ENCODE measurements around the gene EEF2K.
A peak's percentile ranks its signal among the peaks of the same experiment; 100 is the strongest.
"Not testable (repeated sequence)": the region's sequence is repeated elsewhere in the genome, so short reads cannot be mapped to it uniquely, and the experiment has no call there.

The EEF2K gene

DNA sequence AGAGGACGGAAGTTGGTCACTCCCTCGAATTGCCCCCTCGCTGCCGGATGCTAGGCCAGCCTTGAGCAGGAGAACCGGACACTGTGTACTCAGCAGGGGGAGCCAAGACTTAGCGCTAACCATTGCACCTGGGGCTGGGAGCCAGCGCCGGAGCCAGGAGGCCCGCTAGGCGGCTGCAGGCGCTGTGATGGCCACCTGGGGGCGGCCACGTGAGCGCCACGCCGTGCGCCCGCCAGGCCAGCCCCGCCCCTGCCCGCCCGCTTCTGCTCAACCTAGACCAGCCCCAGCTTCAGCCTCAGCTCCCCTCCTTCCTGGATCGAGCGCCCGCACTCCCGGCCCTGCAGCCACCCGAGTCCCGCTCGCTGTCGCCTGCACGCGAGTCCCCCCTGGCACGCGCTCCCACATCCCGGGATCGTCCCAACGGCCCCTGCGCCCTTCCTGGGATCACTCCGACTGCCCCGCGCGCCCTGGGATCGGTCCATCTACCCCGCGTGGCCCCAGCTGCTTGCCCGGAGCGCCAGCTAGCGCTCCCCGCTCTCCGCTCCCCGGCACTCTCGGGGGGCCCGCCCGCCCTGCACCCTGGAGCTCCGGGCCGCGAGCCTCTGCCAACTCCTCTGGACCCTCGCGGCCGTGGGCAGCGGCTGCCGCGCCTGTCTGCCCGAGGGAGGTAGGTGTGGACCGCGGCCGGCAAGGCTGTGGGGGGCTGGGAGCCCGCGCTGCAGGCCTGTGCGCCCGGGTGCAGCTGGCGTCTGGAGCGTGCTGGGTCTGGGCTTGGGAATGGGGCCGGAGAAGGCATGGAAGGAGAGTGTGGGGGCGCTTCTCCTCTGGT lies at the start of gene EEF2K:
TSS of gene EEF2K (plus strand) at position 266 of the 829 bp plus-strand sequence. CDS start 19,452 bp downstream, outside the sequence.
- peak; percentile 81 for DNase-seq

DNA sequence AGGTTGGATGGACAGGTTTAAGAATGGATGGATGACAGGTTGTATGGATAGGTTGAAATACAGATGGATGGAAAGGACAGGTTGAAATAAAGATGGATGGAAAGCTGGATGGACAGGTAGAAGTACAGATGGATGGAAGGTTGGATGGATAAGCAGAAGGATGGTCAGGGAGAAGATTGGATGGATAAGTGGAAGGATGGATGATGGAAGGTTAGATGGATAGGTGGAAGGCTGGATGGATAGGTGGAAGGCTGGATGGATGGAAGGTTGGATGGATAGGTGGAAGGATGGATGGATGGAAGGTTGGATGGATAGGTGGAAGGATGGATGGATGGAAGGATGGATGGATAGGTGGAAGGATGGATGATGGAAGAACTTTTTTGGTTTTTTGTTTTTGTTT lies 44.7 kb upstream of the EEF2K start:
- DNase-seq, result no peak

DNA sequence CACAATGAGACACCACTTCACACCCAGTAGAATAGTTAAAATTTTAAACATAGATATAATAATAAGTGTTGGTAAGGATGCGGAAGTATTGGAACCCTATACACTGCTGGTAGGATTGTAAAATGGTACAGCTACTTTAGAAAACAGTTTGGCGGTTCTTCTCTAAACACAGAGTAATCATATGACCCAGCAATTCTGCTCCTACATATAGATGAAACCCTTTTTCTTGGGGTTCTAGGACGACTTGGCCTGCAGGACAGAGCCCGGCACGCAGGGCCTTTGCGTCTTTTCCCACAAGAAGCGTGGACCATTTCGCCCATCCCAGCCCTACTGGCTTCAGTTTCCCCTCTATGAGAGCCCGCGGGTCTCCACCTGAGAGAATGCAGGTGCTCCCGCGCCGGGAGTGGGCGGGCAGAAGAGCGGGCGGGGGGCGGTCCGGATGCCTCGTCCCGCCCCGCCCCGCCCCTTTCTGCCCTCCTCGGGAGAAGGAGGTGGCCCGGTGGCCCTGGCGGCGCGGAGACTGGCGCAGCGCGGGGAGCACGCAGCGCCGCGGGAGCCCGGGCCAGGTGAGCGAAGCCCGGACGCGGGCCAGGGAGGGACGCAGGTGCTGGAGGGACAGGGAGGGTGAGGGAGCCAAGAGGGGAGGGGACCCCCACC lies 44.0 kb upstream of the EEF2K start, which contains the start of gene SDR42E2:
TSS of gene SDR42E2 (plus strand) at position 508 of the 657 bp plus-strand sequence. CDS start 3,077 bp downstream, outside the sequence.
- DNase-seq, result peak; percentile 58

DNA sequence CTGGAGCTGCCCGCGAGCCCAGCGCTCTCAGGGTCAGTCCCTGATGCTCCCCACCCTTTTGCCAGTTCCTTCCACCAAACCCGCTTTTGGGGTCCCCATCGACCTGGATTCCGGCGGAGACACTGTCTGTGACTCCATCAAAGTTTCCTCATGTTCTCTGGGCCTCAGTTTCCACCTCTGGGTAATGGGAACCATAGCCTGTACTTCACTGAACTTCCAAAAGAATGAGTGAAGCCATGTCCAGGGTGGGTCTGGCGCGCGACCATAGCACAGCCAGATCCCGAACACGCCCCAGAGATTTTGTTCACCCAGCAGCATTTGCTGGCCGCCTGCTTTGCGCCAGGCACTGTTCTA lies 43.4 kb upstream of the EEF2K start:
- no peak for DNase-seq

DNA sequence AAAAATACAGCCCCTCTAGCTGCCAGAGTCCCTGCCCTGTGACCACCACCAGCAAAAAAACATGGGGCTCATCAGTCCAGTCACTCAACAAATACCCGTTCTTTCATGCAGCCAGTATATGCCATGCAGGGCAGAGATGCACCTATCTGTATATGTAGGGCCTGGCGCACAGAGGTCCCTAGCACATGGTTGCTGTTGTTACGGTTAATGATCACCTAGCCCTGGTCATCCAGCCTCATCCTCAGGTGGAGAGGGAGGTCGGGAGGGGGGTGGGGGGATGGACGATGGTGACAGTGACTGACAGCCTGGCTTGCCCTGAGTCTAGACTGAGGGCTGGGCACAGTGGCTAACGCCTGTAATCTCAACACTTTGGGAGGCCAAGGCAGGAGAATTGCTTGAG lies 42.3 kb upstream of the EEF2K start:
- DNase-seq, result no peak

DNA sequence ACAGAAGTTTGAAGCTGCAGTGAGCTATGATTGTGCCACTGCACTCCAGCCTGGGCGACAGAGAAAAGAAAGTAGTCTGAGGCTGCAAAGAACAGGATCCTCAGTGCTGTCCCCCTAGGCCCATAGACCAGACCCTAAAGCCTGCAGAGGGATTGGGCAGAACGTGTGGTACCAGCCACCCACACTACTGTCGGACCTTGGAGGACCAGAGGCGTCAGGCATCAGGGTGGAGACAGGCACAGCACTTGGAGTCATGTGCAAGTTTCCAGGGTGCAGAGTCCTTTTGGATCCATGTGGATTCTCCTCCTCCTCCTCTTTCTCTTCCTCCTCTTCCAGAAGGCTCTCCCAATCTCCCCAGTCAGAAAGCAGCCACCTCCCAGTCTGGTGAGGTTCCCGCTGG lies 41.6 kb upstream of the EEF2K start:
- DNase-seq, result no peak

DNA sequence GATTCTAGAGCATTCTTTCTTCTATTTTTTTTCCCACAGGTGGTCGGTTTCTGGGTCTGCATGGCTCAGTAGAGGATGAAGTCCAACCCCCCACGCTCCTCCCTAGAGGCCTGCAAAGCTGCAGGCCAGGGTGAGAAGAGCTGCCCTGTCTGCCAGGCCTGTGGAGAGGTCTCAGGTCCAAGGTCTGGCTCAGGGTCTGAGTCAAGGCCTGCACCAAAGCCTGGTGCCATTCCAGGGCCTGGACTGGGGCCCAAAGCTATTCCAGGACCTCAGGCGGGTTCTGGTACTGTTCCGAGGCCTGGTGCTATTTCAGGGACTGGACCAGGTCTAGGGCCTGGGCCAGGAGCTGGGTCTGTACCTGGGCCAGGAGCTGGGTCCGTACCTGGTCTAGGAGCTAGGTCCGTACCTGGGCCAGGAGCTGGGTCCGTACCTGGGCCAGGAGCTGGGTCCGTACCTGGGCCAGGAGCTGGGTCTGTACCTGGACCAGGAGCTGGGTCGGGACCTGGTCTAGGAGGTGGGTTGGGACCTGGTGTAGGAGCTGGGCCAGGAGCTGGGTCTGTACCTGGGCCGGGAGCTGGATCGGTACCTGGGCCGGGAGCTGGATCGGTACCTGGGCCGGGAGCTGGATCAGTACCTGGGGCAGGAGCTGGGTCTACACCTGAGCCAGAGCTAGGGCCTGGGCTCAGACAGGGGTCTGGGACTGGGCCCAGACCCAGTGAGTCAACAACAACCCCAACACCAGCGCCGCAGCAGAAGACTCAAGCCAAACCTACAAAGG lies 40.4 kb upstream of the EEF2K start:
- no peak for DNase-seq

DNA sequence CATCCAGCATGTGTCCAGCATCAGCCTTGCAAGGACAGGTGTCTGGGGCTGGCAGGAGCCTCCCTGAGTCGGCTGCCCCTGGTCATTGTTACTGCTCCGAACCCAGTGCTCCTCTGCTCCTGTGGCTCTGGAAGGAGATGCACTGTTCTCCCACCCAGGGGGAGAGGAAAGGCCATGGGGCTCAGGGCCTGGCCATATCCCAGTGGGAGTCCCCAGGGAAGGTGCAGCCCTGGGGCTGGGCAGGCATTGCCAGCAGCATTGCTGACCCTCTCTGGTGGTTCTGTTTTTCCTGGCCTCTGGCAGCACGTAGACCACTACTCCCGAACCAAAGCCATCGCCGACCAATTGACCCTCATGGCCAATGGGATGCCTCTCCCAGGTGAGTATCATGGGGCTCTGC lies 34.1 kb upstream of the EEF2K start:
- no peak for DNase-seq

DNA sequence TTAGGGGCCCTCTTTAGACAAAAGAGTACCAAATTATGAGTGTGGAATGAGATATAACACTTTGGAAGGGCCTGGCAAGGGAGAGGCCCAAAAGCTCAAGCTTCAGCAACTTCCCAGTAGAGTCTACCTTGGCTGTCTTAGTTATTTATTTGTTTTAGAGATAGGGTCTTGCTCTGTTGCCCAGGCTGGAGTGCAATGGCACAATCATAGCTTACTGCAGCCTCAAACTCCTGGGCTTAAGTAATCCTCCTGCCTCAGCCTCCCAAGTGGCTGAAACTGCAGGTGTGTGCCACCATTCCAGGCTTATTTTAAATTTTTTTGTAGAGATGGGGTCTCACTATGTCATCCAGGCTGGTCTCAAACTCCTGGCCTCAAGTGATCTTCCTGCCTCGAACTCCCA lies 33.4 kb upstream of the EEF2K start:
- not testable (repeated sequence) for DNase-seq

DNA sequence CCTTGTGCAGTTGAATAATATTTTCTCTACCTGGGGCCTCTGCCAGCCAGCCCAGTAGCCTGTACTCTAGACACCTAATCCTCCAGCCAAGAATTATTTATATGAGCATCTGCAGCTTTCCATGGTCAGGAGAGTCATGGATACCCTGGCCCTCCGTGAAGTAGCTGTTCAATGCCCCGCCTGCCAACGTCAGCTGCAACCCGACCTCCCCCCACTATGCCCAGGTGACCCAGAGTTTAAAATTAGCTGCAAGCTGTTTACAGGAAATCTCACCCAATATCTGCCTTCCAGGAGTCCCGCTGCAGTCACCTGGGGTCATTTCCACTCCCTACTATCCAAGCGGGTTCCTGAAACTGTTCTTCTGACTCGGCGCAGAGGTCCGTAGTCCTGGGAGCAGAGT lies 31.4 kb upstream of the EEF2K start:
- DNase-seq, result no peak

DNA sequence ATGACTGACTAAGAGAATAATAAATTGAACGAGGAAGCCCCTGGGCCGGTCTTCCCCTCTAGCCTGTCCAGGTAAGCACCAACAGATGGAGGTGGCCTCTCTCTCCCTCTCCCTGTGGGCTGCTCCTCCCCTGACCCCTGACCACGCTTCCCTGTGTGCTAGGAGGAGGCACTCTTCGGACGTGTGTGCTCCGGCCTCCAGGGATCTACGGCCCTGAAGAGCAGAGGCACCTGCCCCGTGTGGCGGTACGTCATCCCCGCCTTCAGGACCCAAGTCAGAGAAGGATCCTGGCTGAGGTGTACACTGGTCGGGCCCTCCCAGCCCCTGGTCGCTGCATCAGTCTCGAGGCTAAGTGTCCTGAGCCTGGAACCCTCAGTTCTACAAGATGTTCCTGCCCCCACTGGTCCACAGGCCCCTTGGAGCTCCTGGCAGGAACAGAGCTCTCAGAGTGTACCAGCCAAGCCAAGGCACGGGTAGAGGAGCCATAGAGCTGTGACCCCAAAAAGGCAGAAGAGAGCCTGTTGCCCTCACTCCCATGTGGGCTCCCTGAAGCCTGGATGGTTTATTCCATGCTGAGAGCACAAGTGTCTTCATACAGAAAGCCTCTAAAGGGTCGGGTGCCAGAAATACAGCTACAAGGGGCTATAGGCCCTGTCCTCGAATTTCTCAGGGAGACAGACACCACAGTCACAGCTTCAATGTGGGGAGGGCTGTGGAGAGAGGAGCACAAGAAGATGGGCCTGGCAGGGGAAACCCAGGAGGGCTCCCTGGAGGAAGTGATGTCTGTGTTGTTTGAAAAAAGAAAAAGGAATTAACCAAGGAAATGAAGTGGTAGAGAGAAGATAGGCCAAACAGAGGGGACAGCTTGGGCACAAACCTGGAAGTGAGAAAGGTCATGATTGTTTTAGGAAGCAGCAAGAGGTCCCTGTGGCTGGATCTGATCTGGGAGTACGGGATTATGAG lies 27.8 kb upstream of the EEF2K start:
- DNase-seq, result no peak

DNA sequence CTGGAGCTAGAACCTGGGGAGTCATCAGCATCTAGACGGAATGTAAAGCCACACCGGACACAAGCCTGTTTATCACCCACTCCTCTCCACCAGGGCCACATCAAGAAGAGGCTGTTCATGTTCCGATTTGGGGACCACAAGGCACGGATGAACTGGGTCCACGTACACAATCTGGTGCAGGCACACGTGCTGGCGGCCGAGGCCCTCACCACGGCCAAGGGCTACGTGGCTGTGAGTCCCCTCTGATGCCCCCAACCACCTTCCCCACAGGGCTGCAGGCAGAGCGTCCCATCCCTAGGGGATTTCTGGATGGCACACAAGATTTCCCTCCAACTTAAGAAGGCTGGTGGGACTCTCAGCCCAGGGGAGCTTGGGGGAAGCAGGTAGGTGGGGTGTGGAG lies 24.7 kb upstream of the EEF2K start:
- DNase-seq, result no peak

DNA sequence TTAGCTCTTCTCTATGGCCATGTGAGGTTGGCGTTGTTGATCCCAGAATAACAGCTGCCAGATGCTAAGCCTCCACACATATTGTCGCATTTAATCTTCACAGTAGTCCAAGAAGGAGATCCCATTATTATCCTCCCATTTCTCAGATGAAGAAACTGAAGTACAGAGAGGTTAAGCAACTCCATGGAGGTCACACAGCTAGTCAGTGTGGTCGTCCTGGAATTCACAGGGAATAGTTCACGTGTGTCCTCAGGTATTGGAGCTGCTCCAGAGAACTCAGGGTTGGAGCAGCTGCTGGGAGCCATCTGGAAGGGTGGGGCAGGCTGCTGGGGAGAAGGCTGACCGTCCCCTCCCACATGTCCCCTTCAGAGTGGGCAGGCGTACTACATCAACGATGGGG lies 24.2 kb upstream of the EEF2K start:
- DNase-seq, result no peak

DNA sequence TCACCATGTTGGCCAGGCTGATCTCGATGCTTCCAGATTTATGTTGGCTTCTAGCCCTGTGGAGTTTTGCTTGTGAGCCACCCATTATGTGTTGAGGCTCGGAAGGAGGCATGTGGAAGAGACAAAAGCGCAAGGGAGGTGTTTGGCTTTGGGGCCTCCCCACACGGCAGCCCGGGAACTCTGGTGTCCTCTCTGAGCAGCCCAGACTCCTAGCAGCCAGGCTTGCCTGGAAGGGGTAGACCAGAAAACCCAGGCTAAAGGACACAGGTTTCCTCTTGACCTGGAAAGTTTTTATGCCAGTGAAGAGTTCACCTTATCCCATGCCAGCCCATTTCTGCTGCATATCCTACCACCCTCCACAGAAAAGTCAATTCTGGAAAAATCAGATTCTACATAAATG lies 22.7 kb upstream of the EEF2K start:
- no peak for DNase-seq

DNA sequence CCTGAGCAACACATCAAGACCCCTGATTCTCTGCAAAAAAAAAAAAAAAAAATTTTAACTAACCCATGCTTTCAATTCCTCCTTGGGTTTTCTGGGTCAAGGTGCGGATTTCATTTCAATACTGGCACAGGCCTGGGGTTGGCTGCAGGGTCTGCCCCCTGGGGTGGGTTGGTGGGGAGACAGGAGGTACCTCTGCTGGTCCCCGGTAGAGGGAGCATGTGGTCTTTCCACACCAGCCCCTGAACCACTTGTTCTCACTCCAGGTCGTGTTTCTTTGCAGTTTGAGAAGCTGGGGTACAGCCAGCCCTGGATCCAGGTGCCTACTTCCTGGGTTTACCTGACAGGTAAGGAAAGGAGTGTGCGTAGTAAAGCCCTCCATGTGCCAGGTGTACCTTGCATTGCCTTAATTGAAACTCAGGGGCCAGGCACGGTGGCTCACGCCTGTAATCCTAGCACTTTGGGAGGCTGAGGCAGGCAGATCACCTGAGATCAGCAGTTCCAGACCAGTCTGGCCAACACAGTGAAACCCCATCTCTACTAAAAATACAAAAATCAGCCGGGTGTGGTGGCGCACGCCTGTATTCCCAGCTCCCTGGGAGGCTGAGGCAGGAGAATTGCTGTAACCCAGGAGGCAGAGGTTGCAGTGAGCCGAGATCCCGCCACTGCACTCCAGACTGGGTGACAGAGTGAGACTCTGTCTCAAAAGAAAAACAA lies 22.0 kb upstream of the EEF2K start:
- no peak for DNase-seq

DNA sequence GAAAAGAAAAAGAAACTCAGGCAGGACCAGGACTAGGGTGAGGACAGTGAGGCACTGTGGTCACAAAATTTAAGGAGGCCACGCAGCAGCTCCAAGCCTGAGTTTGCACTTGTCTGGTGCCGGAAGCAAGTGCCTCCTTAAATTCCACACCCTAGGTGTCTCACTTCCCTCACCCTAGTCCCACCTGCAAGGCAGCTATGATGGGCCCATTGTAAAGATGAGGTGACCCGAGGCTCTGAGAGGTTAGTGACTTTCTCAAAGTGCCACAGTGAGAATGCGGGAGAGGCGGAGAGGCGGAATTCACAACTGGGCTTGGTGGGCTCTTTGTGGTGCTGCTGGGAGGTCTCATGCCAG lies 21.5 kb upstream of the EEF2K start:
- no peak for DNase-seq

DNA sequence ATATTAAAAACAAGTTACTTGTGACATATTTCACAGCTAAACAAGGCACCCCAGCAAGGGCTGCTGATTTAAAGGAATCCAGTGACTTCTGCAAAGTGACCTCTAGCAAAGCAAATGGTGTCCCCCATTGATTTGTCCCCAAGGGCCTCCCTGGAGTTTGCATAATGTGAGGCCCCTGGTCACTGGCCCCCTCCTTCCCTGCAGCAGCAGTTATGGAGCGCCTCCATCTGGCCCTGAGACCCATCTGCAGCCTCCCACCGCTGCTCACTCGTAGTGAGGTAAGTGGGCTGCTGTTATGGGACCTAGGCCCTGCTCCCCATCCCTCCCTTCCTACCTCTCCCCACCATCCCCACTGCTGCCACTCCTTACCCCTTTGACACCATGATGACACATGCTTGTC lies 19.6 kb upstream of the EEF2K start:
- no peak for DNase-seq

DNA sequence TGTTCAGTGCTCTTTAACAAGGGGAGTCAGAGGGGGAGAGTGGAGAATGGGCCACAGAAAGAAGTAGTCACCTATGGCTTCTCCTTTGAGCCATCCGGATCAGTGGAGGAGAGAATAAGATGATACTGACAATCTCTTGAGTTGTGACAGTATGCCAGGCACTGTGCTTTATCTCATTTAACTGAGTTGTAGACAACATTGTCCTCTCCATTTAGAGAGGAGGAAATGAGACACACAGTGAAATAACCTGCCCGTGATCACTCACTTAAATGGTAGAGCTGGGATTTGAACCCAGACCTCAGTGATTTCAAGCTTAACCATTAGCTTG lies 17.8 kb upstream of the EEF2K start:
- DNase-seq, result no peak

DNA sequence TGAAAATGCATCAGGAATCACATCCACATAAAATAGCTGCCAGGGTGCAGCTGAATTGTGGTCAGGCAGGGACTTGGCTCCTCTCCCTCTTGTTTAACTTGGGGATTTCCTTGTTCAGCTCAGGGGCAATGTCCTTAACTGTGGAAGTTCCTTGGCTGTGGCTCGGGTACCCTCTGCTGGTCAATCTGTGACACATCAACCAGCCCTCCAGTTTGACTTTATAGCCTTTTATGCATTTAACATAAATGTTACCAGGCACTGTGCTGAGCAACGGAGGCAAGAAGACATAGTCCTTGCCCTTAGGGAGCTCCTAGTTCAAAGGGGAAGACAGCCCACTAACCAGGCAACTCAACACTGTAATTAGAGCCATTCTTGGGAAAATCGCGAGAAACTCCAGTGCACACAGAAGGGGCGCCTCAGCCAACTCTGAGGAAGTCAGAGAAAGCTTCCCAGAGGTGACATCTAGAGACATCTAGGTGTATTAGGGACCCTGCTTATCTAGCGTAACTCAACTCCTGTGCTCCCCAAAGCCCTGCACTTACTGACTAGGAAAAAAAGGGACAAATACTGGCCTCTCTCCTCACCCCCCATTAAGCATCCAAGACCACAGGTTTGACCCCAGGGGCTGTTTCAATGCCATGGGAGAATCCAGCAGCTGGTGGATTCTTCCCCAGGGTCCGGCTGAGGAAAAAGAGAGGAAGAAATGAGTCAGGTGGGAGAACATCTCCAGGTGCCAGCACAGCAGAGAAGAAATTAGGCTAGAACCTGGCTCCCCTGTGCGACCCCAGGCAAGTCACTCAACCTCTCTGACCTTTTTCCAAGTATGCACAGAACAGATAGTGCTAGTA lies 17.3 kb upstream of the EEF2K start:
- peak; percentile 55 for DNase-seq

DNA sequence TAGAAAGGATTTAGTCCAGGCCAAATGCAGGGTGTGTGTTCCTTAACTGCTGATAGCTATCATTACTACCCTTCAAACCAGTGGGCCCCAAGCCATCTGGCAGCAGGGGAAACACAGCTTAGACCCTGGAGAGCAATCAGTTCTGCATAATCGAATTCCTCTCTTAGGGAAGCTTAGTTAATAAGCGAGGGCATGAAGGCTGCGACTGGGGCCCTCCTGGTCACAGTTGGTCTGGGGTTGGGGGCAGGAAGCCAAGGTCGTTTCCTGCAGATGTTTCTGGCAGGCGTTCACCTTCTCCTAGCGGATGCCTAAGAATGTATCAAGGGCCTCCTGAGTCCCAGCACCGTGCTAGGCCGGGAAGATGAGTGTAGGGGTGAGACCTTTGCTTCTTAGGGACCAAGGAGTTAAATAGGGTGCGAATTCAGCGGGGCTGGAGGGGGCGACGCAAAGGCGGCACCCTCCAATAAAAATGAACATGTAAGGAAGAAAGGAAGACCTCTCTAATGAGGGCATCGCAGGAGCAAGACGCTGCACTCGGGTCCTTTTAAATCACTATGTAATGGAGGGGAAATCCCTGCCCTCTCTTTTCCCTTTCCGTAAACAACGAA lies 16.5 kb upstream of the EEF2K start:
- no peak for DNase-seq

Measured in activated CD8-positive, alpha-beta memory T cell treated with anti-CD3 and anti-CD28 coated beads, Interleukin-2, amount 50 U/mL, for 4 hours (primary cell).